ENCODE results near the gene MRAS. TPM values are rescaled to one million over a fixed set of nuclear protein-coding genes. Genes with fewer than 3 reads are reported as not detected.
A peak's percentile ranks its signal among the peaks of the same experiment; 100 is the strongest.

The MRAS gene
- polyA plus RNA-seq, result 7.7 to 15.6 TPM (median 9.8 TPM) in 3 replicates
- 6.7 TPM for polyA plus RNA-seq (2011; ENCODE audit: low read depth)
- 18.6 and 20.1 TPM in 2 replicates for polyA plus RNA-seq (2011; cell fraction: cytosol; rRNA removed)
- 13.4 TPM in 2 replicates for polyA plus RNA-seq (2011; cell fraction: nucleus; rRNA removed)
- 8.2 and 9.9 TPM in 2 replicates for polyA plus RNA-seq (2012; ENCODE audit: low replicate concordance)
- polyA minus RNA-seq, result 11.9 to 28.9 TPM (median 22.3 TPM) in 3 replicates
- 21.3 TPM for polyA minus RNA-seq (2011; cell fraction: cytosol; rRNA and poly(A)+ RNA removed)
- 8.2 and 10.2 TPM in 2 replicates for polyA minus RNA-seq (2011; cell fraction: nucleus; rRNA and poly(A)+ RNA removed)

- H3K4me3 ChIP-seq (ENCODE audit: control insufficient read depth in 2 of 3, extremely low read depth in 1 of 3, insufficient read depth in 2 of 3, low read depth in 1 of 3, low read length in 3 of 3), result peak within 1 kb of the TSS; percentile 42 to 76 (median 71)
- H3K36me3 ChIP-seq (ENCODE audit: control insufficient read depth in 2 of 2, extremely low read depth in 1 of 2, insufficient read depth in 2 of 2, low read length in 2 of 2), result no peaks in the 10 kb centered on the region
- no peaks in the 10 kb centered on the region for H3K79me2 ChIP-seq (ENCODE audit: control insufficient read depth, insufficient read depth, low read length)
- H4K20me1 ChIP-seq (ENCODE audit: control insufficient read depth, extremely low read depth, insufficient read depth, low read length), result no peaks in the 10 kb centered on the region
- H3K27me3 ChIP-seq (ENCODE audit: control insufficient read depth, extremely low read depth, insufficient read depth, low read length), result peaks cover 3% of the 10 kb centered on the region
- dilution Hi-C loops (cut with MboI; ENCODE audit: extremely low pct_ligation_motif_present, low sequenced_read_pairs), result no loop called here
- H3K27ac ChIP-seq (ENCODE audit: control insufficient read depth, insufficient read depth, low read length), result peak within 1 kb of the TSS; percentile 14
- TF ChIP-seq CTCF (optimal IDR thresholded peaks at IDR 0.05 in 1 of 3, IDR thresholded peaks at IDR 0.05 in 1 of 3, conservative IDR thresholded peaks at IDR 0.05 in 1 of 3; ENCODE audit: extremely low read depth in 1 of 3, insufficient read depth in 2 of 3, low read length in 3 of 3) (peak in 2 of 3 experiments; percentile 25 to 42), EZH2 (IDR thresholded peaks at IDR 0.05; ENCODE audit: low read length) (no peak)
- DNase-seq (ENCODE audit: low read depth, low spot score) (no peak), FAIRE-seq (no peak)
- peak within 1 kb of the TSS; percentile 61 for H3K9ac ChIP-seq (ENCODE audit: control insufficient read depth, extremely low read depth, insufficient read depth, low read length)
- H3K4me2 ChIP-seq (ENCODE audit: control insufficient read depth, extremely low read depth, insufficient read depth, low read depth, low read length), result peak within 1 kb of the TSS; percentile 90
- no peaks in the 10 kb centered on the region for H3K9me1 ChIP-seq (ENCODE audit: control insufficient read depth, extremely low read depth, insufficient read depth, low read length)
- H3K9me3 ChIP-seq (ENCODE audit: control insufficient read depth, low read depth, low read length), result no peaks in the 10 kb centered on the region
- peaks cover 3% of the 10 kb centered on the region for H3K4me1 ChIP-seq (ENCODE audit: control insufficient read depth, extremely low read depth, insufficient read depth, low read length)
- peak within 1 kb of the TSS; percentile 95 for H2AFZ ChIP-seq (ENCODE audit: control insufficient read depth, low read length)
Measured at GRCh38 chr3:138347960-138348753, at the start of gene MRAS. MRAS (plus strand) TSS chr3:138348579; CDS start chr3:138372884, 24,305 bp downstream.

GRCh38 chr3:138300647-138301046 lies 47.7 kb upstream of the MRAS start:
- FAIRE-seq, result no peak
- H3K4me1 ChIP-seq (ENCODE audit: control insufficient read depth, extremely low read depth, insufficient read depth, low read length), result no peaks in the 10 kb centered on the region
- TF ChIP-seq CTCF (optimal IDR thresholded peaks at IDR 0.05 in 1 of 3, IDR thresholded peaks at IDR 0.05 in 1 of 3, conservative IDR thresholded peaks at IDR 0.05 in 1 of 3; ENCODE audit: extremely low read depth in 1 of 3, insufficient read depth in 2 of 3, low read length in 3 of 3) (no peak), EZH2 (IDR thresholded peaks at IDR 0.05; ENCODE audit: low read length) (no peak)
- H3K27me3 ChIP-seq (ENCODE audit: control insufficient read depth, extremely low read depth, insufficient read depth, low read length), result no peaks in the 10 kb centered on the region
- dilution Hi-C loops (cut with MboI; ENCODE audit: extremely low pct_ligation_motif_present, low sequenced_read_pairs), result no loop called here
- H3K9me1 ChIP-seq (ENCODE audit: control insufficient read depth, extremely low read depth, insufficient read depth, low read length), result no peaks in the 10 kb centered on the region
- no peaks in the 10 kb centered on the region for H4K20me1 ChIP-seq (ENCODE audit: control insufficient read depth, extremely low read depth, insufficient read depth, low read length)
- H2AFZ ChIP-seq (ENCODE audit: control insufficient read depth, low read length), result no peak overlapping the region
- H3K79me2 ChIP-seq (ENCODE audit: control insufficient read depth, insufficient read depth, low read length), result no peaks in the 10 kb centered on the region
- DNase-seq (ENCODE audit: low read depth, low spot score), result no peak
- H3K4me3 ChIP-seq (ENCODE audit: control insufficient read depth in 2 of 3, extremely low read depth in 1 of 3, insufficient read depth in 2 of 3, low read depth in 1 of 3, low read length in 3 of 3), result no peak overlapping the region
- H3K9me3 ChIP-seq (ENCODE audit: control insufficient read depth, low read depth, low read length), result no peaks in the 10 kb centered on the region
- H3K4me2 ChIP-seq (ENCODE audit: control insufficient read depth, extremely low read depth, insufficient read depth, low read depth, low read length), result no peak overlapping the region
- H3K27ac ChIP-seq (ENCODE audit: control insufficient read depth, insufficient read depth, low read length), result no peak overlapping the region
- H3K36me3 ChIP-seq (ENCODE audit: control insufficient read depth in 2 of 2, extremely low read depth in 1 of 2, insufficient read depth in 2 of 2, low read length in 2 of 2), result peaks cover 4 to 6% of the 10 kb centered on the region in 2 experiments
- H3K9ac ChIP-seq (ENCODE audit: control insufficient read depth, extremely low read depth, insufficient read depth, low read length), result no peak overlapping the region
